Nucleus accumbens (tissue), 56 donors: ENCODE results near the gene DNAJC3.
A peak's percentile ranks its signal among the peaks of the same experiment; 100 is the strongest.

ENCODE experiments used
- DNase-seq, 56 donors: peaks; one replicate each; lab custom pipeline; 2025; lab: John Stamatoyannopoulos, UW

The DNAJC3 gene

DNA sequence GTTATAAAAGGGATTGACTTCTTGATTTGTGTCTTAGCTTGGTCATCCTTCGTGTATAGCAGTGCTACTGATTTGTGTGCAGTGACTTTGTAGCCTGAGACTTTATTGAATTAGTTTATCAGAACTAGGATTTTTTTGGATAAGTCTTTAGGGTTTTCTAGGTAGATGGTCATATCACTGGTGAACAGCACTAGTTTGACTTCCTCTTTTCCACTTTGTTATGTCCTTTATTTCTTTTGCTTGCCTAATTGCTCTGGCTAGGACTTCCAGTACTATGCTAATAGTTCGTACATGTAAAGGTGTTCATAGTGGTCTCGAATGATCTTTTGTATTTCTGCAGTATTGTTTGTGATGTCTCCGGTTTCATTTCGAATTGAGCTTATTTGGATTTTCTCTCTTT is 145.4 kb downstream of the DNAJC3 start:
- DNase-seq = no peak

DNA sequence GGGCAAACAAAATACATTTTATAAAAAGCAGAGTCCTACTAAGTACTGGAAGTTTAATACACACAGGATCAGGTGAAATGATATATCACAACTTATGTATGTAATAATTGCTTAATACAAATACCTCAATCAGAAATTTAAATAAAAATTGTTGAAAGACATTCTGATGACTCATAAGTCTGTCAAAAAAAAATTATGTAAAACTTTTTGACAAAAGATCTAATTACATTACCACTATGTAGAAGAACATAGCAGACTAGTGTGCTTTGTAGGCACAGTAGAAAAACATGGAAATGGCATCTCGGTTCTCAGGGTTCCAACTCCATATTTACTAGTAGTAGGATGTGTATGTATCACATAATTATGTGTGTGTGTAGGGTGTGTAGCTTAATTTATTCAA is 156.2 kb downstream of the DNAJC3 start:
- DNase-seq = no peak

DNA sequence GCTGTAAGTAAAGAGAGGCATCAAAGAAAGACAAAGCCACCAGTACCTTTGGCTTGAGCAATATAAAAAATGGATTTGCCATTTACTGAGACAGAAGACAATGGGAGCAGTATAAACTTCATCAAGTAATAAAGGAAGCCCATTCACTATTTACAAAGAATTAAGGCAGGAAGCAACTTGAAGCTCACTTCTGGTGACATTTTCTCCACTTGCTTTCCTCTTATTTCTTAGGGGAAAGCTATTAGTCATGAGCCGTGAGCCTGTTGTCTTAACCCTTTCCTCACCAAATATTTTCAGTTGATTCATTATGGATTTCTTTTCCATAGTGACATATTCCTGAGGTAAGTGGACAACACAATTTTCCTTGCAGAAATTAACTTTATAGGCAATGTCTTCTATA is 156.8 kb downstream of the DNAJC3 start:
- no peak for DNase-seq

DNA sequence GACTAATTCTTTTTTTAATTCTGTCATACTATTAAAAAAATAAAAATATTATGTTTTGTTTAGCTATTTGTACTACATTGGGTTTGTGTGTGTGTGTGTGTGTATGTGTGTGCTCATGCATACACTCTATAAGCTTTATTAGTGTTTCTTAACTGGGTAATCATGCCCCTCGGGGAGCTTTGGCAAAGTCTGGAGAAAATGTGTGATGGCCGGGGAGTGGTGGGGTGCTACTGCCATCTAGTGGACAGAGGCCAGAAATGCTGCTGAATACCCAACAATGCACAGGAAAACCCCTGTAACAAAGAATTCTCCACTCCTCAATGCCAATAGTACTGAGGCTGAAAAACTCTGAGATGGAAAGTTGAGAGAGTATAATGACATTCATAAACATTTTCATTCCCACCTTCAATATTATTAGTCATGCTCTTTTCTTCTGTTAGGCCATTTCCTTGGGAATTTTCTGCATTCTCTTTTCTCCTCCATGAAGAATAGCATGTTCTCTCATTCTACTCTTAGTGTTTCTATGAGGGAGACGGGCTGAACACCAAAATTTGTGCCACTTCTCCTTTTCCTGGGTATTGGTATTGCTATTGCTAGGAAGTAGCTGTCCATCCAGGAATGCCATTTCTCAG is 157.3 kb downstream of the DNAJC3 start:
- peak in 49 of 56 donors; percentile 2 to 70 (median 32) for DNase-seq

DNA sequence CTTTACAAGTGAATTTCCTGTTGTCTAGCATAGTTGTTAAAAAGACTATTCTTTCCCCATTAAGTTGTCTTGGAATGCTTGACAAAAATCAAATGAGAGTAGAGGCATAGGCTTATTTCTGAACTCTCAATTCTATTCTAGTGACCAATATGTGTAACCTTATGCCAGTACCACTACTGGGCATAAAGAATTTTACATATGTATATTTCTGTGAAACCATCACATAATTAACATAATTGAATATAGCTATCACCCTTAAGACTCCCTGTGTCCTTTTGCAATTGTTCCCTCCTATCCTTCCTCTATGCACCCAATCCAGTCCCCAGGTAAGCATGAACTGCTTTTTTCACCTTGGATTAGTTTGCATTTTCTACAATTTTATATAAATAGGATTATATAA is 165.0 kb downstream of the DNAJC3 start:
- DNase-seq = no peak

DNA sequence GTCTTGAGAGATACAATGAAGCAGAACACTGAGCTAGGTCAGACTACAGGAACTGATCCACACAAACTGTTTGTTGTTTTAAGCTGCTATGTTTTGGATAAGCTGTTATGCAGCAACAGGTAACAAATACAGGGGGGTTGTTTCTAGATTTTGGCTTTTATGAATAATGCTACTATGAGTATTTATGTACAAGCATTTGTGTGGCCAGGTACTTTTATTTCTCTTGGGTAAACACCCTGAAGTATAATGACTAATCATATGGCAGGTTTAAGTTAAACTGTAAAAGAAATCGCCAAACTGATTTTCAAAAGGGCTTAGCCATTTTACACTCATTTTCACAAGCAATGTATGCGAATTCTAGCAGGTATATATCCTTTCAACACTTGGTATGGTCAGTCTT is 166.0 kb downstream of the DNAJC3 start:
- no peak for DNase-seq
